Embryonic facial prominence (tissue), 1 donor: ENCODE data around the gene CDO1.

Experiments
- DNase-seq: peaks from one replicate; pipeline ENCODE4 v3.0.0-alpha.2; 2016; ENCODE audit errors: extremely low spot score

The CDO1 gene

GRCh38 chr5:115788440-115788839, 28.0 kb downstream of the CDO1 start:
- no peak for DNase-seq

GRCh38 chr5:115787426-115787825, 29.0 kb downstream of the CDO1 start:
- DNase-seq: no peak

GRCh38 chr5:115785381-115786065, 30.9 kb downstream of the CDO1 start:
- no peak for DNase-seq

GRCh38 chr5:115778417-115778816, 38.0 kb downstream of the CDO1 start:
- DNase-seq: no peak

GRCh38 chr5:115776989-115777388, 39.5 kb downstream of the CDO1 start:
- no peak for DNase-seq

GRCh38 chr5:115775999-115776398, 40.5 kb downstream of the CDO1 start:
- DNase-seq: no peak

- DNase-seq: peak; percentile 22
Measured at GRCh38 chr5:115774684-115775083, 41.8 kb downstream of the CDO1 start.

- no peak for DNase-seq
Measured at GRCh38 chr5:115772731-115773475, 43.6 kb downstream of the CDO1 start.

GRCh38 chr5:115770466-115770865, 46.0 kb downstream of the CDO1 start:
- no peak for DNase-seq

- DNase-seq: no peak
Measured at GRCh38 chr5:115767424-115767823, 49.0 kb downstream of the CDO1 start.

GRCh38 chr5:115766608-115767007, 49.9 kb downstream of the CDO1 start:
- DNase-seq: no peak

- DNase-seq: no peak
Measured at GRCh38 chr5:115758356-115758755, 58.1 kb downstream of the CDO1 start.

GRCh38 chr5:115755675-115756074, 60.8 kb downstream of the CDO1 start:
- DNase-seq: no peak
